ENCODE measurements around the gene KASH5.

KASH5 gene

DNA sequence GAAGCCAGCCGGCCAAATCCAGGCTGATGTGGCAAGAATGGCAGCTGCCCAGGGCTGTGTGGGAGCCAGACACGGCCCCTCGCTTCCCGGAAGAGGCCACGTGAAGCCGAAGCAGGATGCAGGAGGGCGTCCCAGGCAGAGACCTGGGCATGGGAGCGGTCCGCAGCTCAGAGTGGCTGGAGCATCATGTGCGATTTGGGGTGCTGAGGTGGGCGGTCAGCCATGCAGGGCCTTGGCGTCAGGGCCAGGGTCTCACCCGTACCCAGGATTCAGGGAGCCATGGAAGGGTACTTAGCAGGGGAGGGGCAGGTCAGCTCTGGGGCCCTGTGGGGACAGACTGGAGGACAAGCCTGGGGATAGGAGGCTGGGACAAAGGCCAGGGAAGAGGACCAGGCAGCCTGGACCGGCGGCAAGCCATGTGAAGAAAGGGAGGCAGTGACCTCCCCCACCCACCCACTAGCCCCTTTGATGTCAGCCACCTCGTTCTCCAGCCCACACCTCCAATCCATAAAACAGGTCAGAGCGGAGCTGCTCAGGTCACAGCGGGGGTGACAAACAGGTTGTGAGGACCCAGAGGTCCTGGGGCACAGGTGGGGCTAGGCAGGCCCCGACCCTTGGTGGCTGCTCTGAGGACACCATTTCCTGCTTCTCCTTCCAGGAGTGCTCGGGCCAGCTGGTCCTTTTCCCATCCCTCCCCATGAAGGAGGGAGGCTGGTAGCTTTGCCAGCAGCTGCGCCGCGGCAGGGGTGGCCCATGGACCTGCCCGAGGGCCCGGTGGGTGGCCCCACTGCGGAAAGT lies 2.3 kb downstream of the KASH5 start:
- Histone ChIP-seq H3K4me3 (replicated peaks; ENCODE audit: insufficient read depth, low read length) (no peak overlapping the region), H3K27me3 (ENCODE audit: insufficient read depth, poor library complexity, severe bottlenecking) (peaks cover 3% of the 10 kb centered on the region), H3K27ac (replicated peaks) (no peak overlapping the region)
- no peak for DNase-seq (ENCODE audit: low read depth in 1 of 2, low spot score in 1 of 2)
- TF ChIP-seq, protein P1, sequence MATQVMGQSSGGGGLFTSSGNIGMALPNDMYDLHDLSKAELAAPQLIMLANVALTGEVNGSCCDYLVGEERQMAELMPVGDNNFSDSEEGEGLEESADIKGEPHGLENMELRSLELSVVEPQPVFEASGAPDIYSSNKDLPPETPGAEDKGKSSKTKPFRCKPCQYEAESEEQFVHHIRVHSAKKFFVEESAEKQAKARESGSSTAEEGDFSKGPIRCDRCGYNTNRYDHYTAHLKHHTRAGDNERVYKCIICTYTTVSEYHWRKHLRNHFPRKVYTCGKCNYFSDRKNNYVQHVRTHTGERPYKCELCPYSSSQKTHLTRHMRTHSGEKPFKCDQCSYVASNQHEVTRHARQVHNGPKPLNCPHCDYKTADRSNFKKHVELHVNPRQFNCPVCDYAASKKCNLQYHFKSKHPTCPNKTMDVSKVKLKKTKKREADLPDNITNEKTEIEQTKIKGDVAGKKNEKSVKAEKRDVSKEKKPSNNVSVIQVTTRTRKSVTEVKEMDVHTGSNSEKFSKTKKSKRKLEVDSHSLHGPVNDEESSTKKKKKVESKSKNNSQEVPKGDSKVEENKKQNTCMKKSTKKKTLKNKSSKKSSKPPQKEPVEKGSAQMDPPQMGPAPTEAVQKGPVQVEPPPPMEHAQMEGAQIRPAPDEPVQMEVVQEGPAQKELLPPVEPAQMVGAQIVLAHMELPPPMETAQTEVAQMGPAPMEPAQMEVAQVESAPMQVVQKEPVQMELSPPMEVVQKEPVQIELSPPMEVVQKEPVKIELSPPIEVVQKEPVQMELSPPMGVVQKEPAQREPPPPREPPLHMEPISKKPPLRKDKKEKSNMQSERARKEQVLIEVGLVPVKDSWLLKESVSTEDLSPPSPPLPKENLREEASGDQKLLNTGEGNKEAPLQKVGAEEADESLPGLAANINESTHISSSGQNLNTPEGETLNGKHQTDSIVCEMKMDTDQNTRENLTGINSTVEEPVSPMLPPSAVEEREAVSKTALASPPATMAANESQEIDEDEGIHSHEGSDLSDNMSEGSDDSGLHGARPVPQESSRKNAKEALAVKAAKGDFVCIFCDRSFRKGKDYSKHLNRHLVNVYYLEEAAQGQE (IDR thresholded peaks at IDR 0.05; ENCODE audit: insufficient replicate concordance, low read depth) = no peak
- TF ChIP-seq SPI1 (IDR thresholded peaks at IDR 0.05; ENCODE audit: borderline replicate concordance, low read depth) = no peak
- TF ChIP-seq CTCF (IDR thresholded peaks at IDR 0.05; ENCODE audit: insufficient read depth, low read length) = no peak
- no peak for TF ChIP-seq POLR2AphosphoS5 (IDR thresholded peaks at IDR 0.05; ENCODE audit: low read depth)
- TF ChIP-seq GABPA (IDR thresholded peaks at IDR 0.05; ENCODE audit: low read depth) = no peak

DNA sequence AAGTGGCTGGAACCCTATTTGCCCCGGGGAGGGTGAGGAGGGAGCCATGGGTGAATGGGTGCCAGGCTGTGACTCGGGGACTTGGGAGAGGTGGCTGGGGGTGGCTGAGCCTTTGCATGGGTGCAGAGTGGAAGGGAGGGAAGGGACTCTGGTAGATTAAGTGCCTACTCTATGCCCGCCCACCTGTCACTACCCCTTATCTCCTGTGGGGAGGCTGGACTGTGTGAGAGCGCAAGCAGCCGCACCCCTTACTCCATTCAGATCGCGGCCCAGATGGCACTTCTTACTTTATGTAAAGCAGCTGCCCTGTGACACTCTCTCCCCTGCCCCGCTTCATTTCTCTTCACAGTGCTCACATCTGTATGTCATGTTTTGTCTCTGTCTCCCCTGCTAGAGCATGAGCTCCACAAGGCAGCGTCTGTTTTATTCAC lies 2.9 kb downstream of the KASH5 start:
- peaks cover 3% of the 10 kb centered on the region for H3K27me3 ChIP-seq (ENCODE audit: insufficient read depth, poor library complexity, severe bottlenecking)
- no peak overlapping the region for H3K27ac ChIP-seq (replicated peaks)
- TF ChIP-seq, protein P1 (IDR thresholded peaks at IDR 0.05; ENCODE audit: insufficient replicate concordance, low read depth) = no peak
- TF ChIP-seq CTCF (IDR thresholded peaks at IDR 0.05; ENCODE audit: insufficient read depth, low read length) = no peak
- TF ChIP-seq POLR2AphosphoS5 (IDR thresholded peaks at IDR 0.05; ENCODE audit: low read depth) = no peak
- no peak for TF ChIP-seq SPI1 (IDR thresholded peaks at IDR 0.05; ENCODE audit: borderline replicate concordance, low read depth)
- no peak for TF ChIP-seq GABPA (IDR thresholded peaks at IDR 0.05; ENCODE audit: low read depth)
- DNase-seq (ENCODE audit: low read depth in 1 of 2, low spot score in 1 of 2) = no peak
- no peak overlapping the region for H3K4me3 ChIP-seq (replicated peaks; ENCODE audit: insufficient read depth, low read length)

GRCh38 chr19:49391581-49392399 lies 3.7 kb downstream of the KASH5 start:
- no peak overlapping the region for H3K27ac ChIP-seq (replicated peaks)
- DNase-seq (ENCODE audit: low read depth in 1 of 2, low spot score in 1 of 2) = peak; percentile 50 to 77
- no peak for TF ChIP-seq GABPA (IDR thresholded peaks at IDR 0.05; ENCODE audit: low read depth)
- TF ChIP-seq POLR2AphosphoS5 (IDR thresholded peaks at IDR 0.05; ENCODE audit: low read depth) = no peak
- peak; percentile 77 for TF ChIP-seq CTCF (IDR thresholded peaks at IDR 0.05; ENCODE audit: insufficient read depth, low read length)
- TF ChIP-seq, protein P1 (IDR thresholded peaks at IDR 0.05; ENCODE audit: insufficient replicate concordance, low read depth) = no peak
- TF ChIP-seq SPI1 (IDR thresholded peaks at IDR 0.05; ENCODE audit: borderline replicate concordance, low read depth) = no peak
- H3K4me3 ChIP-seq (replicated peaks; ENCODE audit: insufficient read depth, low read length) = no peak overlapping the region
- H3K27me3 ChIP-seq (ENCODE audit: insufficient read depth, poor library complexity, severe bottlenecking) = peaks cover 3% of the 10 kb centered on the region
